Activated T-helper 1 cell treated with Interleukin-2 at 50 U/mL for 16 hours (primary cell): ENCODE data around the gene POU2F3.
"Not testable (repeated sequence)": the region's sequence is repeated elsewhere in the genome, so short reads cannot be mapped to it uniquely, and the experiment has no call there.

Experiments used
- DNase-seq: peaks from one replicate; pipeline ENCODE4 v3.0.0-alpha.2; 2020; ENCODE audit warnings: low read depth

The POU2F3 gene

DNA sequence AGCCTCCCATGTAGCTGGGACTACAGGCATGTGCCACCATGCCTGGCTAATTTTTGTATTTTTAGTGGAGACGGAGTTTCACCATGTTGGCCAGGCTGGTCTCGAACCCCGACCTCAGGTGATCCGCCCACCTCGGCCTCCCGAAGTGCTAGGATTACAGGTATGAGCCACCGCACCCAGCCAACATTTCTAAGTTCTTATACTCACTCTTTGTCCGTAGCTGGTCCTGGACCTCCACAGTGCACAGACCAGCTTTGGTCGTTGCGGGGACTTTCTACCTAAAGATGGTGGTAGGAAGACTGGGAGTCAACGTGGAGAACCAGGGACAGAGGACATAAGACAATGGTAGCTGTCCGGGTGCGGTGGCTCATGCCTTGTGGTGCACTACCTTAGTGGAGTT is 13.4 kb downstream of the POU2F3 start:
- not testable (repeated sequence) for DNase-seq

DNA sequence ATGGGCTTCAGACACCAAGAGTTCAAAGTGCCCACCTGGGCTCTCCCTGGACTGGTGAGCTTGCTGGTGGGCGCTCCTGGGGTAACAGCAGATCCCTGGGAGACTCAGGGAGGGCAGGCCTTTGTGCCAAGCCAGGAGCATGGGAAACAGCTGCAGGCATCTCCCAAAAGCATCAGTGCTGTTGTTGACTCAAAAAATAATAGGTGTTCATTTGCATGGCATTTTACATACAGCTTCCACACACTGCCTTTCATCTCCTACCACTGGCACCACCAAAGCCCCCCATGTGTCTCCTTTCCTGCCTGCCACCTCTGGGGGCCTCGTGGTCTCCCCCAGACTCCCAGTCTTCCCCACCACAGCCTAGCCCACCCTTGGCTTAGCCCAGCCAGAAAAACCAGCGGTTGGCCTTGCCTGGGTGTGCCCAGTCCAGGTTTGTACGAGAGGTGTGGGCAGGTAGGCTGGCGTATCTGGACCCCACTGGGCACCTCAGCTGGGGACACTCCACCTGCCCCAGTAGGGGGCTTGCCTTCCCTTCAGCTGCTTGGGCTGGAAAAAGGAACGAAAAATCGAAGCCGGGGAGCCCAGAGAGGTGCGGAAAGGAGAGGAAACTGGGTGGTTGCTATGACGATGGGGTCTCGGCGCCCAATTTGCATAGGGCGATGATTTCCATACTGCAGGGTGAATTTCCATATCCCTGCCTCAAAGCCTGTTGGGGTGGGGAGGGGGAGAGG is 15.0 kb downstream of the POU2F3 start:
- DNase-seq, result no peak

DNA sequence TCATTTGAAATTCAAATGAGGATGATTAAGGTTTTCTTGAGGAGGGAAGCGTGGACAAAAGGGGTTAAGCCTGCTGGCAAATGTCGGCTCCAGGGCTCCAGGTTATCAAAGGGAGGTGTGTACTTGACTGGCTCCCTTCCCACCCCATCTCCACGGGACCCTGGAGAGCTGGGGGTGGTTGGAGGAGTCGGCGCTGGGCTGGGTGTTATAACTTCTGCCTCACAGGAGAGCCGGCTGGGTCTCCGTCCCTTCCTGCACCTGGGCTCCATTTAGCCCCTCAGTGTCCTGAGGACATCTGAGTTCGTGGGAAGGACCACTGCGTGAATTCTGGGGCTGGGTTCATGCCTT is 15.6 kb downstream of the POU2F3 start:
- DNase-seq, result no peak

DNA sequence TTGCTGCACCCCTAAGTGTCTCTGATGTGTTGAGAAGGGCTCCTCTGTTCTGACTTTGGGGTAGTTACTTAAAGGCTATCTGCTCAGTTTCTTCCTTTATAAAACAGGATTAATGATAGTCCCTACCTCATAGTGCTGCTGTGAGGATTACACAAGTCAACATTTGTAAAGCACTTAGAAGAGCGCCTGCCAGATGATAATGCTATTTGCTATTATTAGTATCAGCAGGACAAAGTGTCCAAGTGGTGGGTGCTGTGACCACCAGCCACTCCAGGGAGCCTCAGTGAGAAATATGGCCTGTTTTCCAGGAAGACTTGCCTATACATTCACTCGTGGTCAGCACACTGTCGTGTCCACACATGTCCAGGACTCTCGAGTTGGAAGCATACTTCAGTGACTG is 16.2 kb downstream of the POU2F3 start:
- no peak for DNase-seq

DNA sequence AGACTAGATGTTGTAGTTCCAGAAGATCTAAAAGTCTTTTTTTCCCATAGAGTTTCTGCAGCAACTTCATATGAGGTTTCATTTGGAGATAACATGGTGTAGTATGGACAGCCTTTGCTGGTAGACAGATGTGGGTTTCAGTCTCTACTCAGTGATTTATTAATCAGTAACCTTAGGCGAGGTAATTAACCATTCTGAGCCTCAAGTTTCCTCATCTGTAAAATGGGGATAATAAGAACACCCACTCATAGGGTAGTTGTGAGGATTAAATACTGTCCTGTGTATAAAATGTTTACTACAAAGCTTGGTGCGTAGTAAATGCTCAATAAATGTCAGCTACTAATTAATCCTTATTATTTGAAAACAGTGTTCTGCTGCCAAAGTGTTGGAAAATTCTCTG is 16.8 kb downstream of the POU2F3 start:
- DNase-seq, result no peak

DNA sequence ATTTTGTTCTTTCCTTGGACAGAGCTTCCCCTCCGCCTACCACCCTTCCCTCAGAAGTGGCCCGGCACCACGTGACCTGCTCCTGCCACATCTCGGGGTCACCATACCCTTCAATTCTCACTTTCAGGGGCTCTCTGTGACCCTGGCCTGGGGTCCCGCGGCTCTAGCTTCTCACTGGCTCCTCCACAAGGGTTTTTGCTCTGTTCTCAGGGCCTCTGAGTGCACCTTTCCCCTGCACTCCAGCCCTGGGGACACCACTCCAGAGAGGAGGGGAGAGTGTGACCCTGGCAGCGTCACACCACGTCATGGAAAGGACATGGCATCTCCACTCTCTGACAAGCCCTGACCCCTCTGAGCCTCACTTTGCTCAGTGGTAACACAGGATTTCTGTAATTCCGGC is 17.4 kb downstream of the POU2F3 start:
- no peak for DNase-seq

DNA sequence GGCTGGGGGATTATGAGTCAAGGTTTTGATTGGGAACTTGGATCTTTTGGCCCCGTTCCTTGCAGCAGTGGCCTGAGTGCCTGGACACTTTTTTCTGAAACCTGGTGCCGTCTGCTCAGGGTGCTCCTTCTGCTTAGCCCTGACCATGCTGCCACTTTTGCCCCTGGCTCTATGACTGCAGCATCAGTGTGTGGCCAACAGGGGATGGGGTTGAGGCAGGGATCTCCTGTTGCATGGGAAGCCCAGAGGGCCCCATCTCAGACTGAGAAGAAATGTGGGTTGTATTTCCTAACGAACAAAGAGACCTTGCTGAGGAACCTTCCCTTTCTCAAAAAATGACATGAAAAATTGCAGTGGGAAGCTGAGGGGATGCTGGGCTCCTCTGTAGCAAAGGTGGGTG is 18.7 kb downstream of the POU2F3 start:
- no peak for DNase-seq

DNA sequence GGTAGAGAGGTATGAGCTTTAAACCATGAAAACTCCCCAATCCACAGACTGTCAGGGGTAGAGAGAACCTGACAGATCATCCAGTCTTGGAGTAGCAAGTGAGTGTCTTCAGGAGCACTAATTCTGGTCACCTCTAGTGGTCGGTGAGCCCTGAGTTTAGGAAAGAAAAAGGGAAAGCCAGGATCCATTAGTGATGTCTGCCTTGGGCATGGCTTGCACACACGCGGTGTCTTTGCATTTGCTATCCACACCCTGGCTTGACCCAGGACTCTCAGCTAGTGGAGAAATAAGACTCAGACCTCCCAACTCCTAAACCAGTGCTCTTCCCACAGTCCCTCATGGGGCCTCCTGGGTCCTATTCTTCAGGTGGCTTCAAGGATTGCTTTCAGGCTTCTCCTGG is 19.3 kb downstream of the POU2F3 start:
- no peak for DNase-seq

DNA sequence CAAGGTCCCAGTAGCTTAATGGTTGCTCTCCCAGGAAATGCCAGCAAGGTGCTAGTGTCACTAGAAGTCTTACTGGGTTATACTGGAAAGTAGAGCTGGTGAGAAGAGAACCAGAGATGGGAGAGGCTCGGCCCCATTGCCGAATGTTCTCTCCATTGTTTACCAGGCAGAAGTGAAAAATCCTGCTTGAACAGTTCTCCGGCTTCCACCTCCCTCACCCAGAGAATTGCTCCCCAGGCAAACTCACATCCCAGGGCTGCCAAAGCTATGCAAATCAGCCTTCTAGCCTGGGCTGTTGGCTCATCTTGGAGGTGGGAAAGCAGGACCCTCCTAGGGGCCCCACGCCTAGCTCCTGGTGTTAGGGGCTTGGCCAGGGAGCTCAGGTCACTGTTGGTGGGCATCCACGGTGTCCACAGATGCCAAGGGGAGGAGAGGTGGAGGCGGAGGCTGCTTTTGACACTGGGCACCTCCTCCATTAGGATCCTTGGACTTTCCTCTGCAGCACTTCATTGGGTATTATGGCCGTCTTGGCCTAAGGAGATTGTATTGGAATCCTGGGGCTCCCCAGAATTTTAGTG is 20.1 kb downstream of the POU2F3 start:
- no peak for DNase-seq

DNA sequence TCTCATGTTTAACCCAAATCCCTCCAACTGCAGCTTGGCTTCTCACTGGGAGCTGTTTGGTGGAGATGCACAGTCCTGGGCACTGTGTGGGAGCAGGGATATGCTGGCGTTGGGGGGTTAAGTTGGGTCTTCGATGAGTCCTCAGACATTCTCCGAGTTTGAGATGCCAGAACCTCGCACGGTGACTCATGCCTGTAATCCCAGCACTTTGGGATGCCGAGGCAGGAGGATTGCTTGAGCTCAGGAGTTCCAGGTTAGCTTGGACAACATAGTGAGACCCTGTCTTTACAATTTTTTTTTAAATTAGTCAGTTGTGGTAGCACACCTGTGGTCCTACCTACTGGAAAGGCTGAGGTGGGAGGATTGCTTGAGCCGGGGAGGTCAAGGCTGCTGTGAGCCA is 20.7 kb downstream of the POU2F3 start:
- DNase-seq, result no peak

DNA sequence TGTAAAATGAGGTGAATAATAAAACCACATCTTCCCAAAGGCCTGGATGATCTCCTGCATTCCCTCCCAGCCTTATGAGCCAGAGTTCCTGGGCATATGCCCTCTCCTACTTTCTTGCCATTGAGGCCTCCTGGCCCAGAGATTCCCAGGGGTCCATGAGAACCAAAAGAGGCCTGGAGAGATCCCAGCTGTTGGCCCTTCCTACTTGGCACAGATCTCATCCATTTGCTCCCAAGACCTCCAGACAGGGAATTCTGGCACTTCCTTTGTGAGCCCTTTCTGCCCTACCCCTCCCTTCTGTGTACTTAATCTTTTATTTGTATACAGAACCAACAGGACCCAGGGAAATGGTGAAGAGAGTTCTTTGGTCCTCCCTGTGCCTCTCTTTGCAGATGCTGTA is 21.4 kb downstream of the POU2F3 start:
- no peak for DNase-seq

DNA sequence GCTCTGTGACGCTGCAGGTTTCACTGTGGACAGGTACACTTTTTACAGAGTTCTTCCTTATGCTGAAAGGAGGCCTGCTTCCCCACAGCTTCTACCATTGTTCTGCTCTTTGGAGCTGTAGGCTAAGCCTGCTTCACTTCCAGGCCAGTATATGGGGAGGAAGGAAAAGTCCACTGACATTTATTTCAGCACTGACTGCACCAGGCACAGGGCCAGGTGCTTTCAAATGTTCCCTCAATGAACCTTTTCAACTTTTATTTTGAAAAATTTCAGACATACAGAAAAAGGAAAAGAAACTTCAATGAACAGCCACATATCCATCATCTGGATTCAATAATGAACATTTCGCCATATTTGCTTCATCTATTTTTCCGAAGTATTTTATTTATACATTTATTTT is 22.0 kb downstream of the POU2F3 start:
- no peak for DNase-seq

DNA sequence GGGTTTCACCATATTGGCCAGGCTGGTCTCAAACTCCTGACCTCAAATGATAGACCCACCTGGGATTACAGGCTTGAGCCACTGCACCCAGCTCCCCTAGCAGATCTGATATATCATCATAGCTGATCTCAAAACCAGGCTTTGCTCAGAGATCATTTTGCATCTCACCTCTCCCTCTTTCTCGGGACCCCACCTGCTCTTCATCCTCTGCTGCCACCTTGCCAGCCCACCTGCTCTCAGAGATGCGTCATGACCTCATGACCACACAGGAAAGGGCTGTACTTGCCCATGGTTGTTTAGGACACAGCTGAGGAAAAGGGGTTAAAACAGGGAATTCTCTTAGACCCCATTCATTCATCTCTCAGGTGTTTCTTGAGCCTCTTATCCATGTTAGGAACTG is 27.4 kb downstream of the POU2F3 start:
- DNase-seq, result no peak

DNA sequence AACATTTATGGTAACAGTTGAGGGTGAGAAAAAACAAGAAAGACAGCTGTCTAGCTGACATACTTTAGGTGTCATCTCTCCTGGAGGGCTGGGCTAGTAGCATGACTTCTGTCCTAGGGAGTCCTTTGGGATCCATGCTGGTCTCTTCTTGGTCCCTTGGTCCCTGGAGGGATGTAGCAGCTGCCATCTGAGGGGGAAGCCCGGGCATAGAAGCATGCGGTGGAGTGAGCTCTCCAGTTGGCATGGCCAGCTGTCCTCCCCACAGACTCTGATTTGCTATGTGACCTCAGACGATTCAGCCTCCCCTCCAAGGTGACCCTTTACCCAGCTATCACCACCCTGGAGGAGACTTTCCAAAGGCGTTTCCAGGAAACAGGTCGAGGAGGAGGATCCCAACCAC is 28.7 kb downstream of the POU2F3 start:
- DNase-seq, result no peak

DNA sequence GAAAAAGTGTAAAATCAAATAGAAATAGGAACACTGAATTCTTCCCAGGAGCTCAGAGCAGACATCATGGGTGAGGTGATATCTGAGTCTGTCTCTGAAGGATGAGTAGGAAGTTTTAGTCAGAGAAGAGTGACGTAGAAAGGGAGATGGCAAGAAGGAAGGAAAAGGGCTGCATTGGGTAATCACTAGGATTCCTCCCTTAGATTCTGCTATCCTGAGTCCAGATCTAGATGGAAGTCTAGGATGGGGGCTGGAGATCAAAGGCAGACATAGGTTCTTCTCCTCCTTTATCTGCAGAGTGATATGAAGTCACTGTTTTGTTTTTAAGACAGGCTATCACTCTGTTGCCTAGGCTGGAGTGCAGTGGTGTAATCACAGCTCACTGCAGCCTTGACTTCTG is 30.4 kb downstream of the POU2F3 start:
- no peak for DNase-seq

DNA sequence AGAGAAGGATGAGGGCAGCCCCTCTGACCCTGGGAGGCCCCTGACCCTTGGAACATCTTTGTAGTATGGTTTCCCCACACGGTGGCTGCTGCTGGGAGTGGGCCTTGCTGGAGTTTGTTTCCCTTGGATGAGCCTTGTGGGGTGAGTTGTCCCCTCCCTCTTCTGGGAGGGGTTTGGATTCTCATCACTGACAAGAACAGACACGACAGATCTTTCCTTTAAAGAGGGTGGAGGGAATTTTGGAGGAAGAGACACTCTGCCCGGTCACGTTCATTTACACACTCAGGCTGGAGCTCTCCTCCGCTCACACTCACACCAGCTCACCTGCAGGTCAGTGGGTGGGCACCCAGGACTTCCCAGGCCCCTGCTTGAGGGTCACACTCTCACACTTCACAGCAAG is 31.7 kb downstream of the POU2F3 start:
- no peak for DNase-seq

DNA sequence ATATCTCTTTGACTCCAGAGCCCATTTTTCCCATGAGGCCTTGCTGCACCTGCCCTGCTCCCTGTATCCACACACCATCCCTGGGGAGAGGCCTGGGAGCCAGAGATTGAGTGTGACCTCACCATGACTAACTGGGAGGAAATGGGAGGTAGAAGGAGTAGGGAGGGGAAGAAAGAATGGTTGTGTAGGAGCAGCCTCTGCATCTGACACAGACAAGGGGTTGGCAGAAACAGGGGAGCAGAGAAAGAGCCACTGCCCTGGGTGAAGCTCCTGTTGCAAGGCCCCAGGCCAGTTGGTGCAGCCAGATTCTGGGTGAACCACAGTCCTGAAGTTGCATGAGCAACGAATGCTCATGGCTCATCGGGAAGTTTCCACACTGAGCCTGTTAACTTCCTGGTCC is 32.4 kb downstream of the POU2F3 start:
- DNase-seq, result no peak

DNA sequence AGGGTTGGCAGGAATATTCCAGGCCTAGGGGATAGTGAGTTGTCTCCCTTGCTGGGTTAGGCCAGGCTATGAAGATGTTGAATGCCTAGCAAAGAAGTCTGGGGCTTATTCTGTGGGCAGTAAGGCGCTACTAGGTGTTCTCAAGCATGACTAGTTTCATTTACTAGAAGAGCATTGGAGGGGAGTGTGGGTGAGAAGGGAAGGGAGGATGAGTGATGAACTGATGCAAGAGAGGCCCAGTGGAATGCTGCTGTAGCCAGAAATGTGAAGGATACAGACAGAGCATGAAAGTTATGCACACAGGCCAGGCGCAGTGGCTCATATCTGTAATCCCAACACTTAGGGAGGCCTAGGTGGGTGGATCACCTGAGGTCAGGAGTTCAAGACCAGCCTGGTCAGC is 33.5 kb downstream of the POU2F3 start:
- DNase-seq, result no peak

DNA sequence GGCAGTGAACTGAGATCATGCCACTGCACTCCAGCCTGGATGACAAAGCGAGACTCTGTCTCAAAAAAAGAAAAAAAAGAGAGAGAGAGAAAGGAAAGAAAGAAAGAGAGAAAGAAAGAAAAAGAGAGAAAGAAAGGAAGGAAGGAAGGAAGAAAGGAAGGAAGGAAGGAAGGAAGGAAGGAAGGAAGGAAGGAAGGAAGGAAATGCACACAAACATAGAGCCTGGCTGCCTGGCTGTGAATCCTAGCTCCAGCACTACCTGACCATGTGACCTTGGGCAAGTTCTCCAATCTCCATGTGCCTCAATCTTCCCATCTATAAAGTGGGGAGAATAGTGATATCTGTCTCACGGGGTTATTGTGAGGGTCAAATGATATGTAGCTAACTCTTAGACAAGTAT is 34.0 kb downstream of the POU2F3 start:
- DNase-seq, result not testable (repeated sequence)

DNA sequence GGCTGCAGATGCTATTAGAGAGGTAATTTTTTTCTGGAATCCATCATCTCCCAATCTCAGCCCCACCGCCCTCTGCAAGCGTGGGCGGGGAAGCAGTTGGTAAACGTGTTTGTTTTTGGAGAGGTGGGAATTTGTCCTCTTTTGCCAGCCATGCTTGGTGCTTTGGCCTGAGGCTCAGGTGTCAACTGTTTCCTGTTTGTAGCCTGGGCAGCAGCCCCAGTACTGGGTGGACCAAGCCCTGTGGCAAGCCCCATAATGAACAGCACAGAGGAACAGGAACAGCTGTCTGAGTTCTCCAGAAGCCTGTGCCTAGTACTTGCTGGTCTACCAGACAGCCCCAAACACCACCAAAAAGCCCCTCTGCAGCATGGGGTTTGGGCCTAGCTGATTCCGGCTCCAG is 39.6 kb downstream of the POU2F3 start:
- no peak for DNase-seq

DNA sequence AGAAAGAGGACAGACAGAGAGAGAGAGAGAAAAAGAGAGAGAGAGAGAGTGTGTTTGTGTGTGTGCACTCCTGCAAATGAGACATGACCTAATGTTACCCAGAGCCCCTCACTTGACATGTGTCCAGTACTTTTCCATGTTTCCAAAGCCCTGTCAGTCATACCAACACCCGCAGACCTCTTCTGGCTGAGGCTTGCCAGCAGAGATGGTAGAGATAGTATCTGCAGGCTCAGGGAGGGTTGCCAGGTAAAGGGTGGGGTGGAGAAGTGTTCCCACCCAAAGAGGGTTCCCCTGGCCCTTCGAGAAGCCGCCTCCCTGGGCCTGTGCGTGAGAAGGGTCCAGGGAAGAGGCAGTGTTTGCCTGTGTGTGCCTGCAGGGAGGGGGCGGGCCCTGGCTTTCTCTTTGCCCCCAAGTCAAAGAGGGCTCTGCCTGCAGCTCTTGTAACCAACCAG is 40.7 kb downstream of the POU2F3 start:
- DNase-seq, result no peak

DNA sequence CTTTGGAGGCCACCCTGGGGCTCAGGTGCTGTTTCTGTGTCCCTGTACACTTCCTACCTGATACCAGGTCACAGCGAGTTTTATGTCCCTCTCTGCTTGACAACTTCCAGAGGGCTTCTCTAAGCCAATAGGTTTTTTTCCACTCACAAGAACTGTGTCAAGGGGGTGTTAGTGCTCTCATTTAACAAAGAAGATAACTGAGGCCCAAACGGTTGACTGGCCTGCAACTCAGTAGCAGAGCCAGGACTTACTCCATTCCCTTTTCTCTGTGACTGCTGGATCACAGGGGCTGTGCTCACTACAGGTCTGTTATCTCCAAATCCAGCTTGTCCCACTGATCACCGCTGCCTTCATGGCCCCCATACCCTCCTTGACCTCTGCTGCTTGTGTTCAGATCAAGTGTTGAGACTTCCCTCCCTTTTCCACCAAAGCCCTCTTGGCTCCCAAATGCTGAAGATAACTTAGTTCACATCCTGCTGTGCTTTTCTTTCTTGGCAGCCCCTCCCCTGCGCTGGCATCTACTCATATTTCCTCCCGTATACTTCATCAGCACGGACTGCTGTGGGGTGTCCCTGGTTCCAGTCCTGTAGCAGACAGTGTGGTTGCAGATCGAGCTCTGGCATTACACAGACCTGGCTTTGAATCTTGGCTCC is 41.3 kb downstream of the POU2F3 start:
- no peak for DNase-seq

DNA sequence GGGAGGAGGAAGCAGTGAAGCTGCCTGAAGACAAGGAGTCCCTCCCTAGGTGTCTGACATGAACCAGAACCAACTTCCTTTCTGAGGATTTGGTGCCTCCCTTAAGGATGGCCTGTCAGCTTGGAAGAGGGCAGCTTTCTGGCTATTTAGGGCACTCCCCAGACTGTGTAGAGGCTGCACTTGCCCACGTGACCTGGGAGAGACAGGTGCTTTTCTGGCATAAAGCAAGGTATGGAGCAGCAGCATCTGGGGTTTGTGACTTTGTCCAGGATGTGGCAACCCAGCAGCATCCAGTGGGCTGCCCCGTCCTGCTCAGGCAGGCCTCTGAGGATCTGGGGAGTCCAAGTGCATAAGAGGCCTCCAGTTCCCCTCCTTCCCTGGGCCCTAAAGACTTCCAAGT is 43.2 kb downstream of the POU2F3 start:
- DNase-seq, result no peak

DNA sequence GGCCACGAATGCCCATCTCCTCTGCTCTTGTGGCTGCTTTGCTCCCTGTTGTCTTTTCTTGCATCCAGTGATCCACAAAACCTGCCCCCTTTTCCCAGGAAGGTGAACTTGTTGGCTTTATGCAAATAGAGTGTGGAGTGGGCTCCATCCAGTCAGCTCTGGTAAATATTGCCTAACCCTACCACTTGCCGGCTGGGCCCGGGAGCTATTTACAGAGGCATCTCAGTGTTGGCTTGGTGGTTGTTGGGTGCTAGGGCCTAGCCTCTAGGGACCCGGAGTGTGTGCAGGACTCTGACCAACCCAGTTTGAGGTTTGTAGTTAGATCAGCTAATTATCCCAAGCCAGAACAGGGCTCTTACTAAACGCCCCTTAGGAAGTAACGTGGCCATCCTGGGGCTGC is 44.3 kb downstream of the POU2F3 start:
- DNase-seq, result no peak
